SK-N-MC (cell line): ENCODE results near the gene SON.

Source experiments
- EZH2 ChIP-seq: fragments of 200-600 bp; sonication (generic); IDR thresholded peaks from one replicate; pipeline ENCODE4 v1.6.1; 2017; ENCODE audit warnings: antibody characterized with exemption
- FOXP2 ChIP-seq: optimal IDR thresholded peaks from 2 replicates; pipeline ENCODE3; 2011; ENCODE audit warnings: mild to moderate bottlenecking, moderate library complexity; ENCODE audit not compliant: insufficient read depth; ENCODE audit errors: extremely low read length, control extremely low read depth
- POLR2AphosphoS5 ChIP-seq: IDR thresholded peaks from 2 replicates; pipeline ENCODE4 v1.6.1; 2012; ENCODE audit warnings: mild to moderate bottlenecking, low read depth, low read length, borderline replicate concordance

- TF ChIP-seq POLR2AphosphoS5 (no peak), EZH2 (no peak), FOXP2 (no peak)
Observed at GRCh38 chr21:33511639-33512038, 31.2 kb upstream of the SON start.
